ENCODE results near the gene NELFE. TPM values are rescaled to one million over a fixed set of nuclear protein-coding genes. Genes with fewer than 3 reads are reported as not detected.
A peak's percentile ranks its signal among the peaks of the same experiment; 100 is the strongest.

Gene NELFE
- total RNA-seq, 1 experiment from 2014 or later: 75.3 TPM

GRCh38 chr6:31947070-31947675 is 11.6 kb downstream of the NELFE start:
- no peaks in the 10 kb centered on the region for H3K9me3 ChIP-seq
- ChIA-PET CTCF (no interaction called here), POLR2A (no interaction called here)
- H3K4me1 ChIP-seq: peaks cover 32% of the 10 kb centered on the region
- Mint-ChIP-seq H3K27ac (ENCODE audit: unreplicated experiment) (peak overlapping the region; percentile 94), H3K9me3 (ENCODE audit: unreplicated experiment) (no peaks in the 10 kb centered on the region), H3K36me3 (ENCODE audit: insufficient read depth, unreplicated experiment) (peaks cover 27% of the 10 kb centered on the region), H3K4me3 (ENCODE audit: unreplicated experiment) (peak overlapping the region; percentile 58), H3K27me3 (ENCODE audit: insufficient read depth, unreplicated experiment) (no peaks in the 10 kb centered on the region), H3K4me1 (ENCODE audit: low read depth, unreplicated experiment) (peaks cover 40% of the 10 kb centered on the region)
- intact Hi-C loops (cut with micrococcal nuclease; ENCODE audit: unreplicated experiment): no loop called here
- no TSS peak for BruUV-seq (replicated peaks)
- H3K4me3 ChIP-seq (ENCODE audit: low read depth, low read length): no peak overlapping the region
- no peak for TF ChIP-seq CTCF (IDR thresholded peaks at IDR 0.05; ENCODE audit: insufficient read depth in 1 of 2, low read depth in 1 of 2, low read length in 1 of 2, severe bottlenecking in 1 of 2, unreplicated experiment in 1 of 2)
- no peaks in the 10 kb centered on the region for H3K27me3 ChIP-seq (replicated peaks; ENCODE audit: control insufficient read depth, insufficient read depth, low read length)
- DNase-seq: no peak
- H3K36me3 ChIP-seq (ENCODE audit: control insufficient read depth, insufficient read depth, low read length): peaks cover 4% of the 10 kb centered on the region

DNA sequence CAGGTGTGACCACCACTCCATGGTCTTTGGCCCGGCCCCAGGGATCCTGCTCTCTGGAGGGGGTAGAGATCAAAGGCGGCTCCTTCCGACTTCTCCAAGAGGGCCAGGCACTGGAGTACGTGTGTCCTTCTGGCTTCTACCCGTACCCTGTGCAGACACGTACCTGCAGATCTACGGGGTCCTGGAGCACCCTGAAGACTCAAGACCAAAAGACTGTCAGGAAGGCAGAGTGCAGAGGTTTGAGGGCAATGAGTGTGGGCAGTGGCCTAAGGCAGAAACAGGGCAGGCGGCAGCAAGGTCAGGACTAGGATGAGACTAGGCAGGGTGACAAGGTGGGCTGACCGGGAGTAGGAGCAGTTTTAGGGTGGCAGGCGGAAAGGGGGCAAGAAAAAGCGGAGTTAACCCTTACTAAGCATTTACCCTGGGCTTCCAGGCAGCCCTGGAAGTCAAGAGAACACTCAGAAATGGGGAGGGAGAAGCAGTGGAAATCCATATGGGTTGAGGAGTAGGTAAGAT is 12.3 kb downstream of the NELFE start:
- no peaks in the 10 kb centered on the region for H3K9me3 Mint-ChIP-seq (ENCODE audit: unreplicated experiment)
- H3K27me3 Mint-ChIP-seq (ENCODE audit: insufficient read depth, unreplicated experiment): no peaks in the 10 kb centered on the region
- ChIA-PET CTCF (interaction anchor here (0.9 to 1.2 kb wide), 3 partner anchors 11 to 63 kb away, joined by 3 to 5 read pairs (median 4); partner anchors contain the start of gene SKIC2), POLR2A (interaction anchor here (0.6 to 1.6 kb wide), 9 partner anchors 12 to 548 kb away, joined by 3 to 19 read pairs (median 5); partner anchors contain the start of genes DXO, EHMT2, GPANK1 and NELFE)
- intact Hi-C loops (cut with micrococcal nuclease; ENCODE audit: unreplicated experiment): no loop called here
- H3K36me3 Mint-ChIP-seq (ENCODE audit: insufficient read depth, unreplicated experiment): peaks cover 27% of the 10 kb centered on the region
- H3K27ac Mint-ChIP-seq (ENCODE audit: unreplicated experiment): peak overlapping the region; percentile 94
- peaks cover 43% of the 10 kb centered on the region for H3K4me1 Mint-ChIP-seq (ENCODE audit: low read depth, unreplicated experiment)
- TSS peak; percentile 65 for BruUV-seq (replicated peaks)
- Histone ChIP-seq H3K27me3 (replicated peaks; ENCODE audit: control insufficient read depth, insufficient read depth, low read length) (no peaks in the 10 kb centered on the region), H3K4me3 (ENCODE audit: low read depth, low read length) (peak overlapping the region; percentile 33), H3K36me3 (ENCODE audit: control insufficient read depth, insufficient read depth, low read length) (peaks cover under 1% of the 10 kb centered on the region; the same call in 1 of the 2 replicates), H3K9me3 (no peaks in the 10 kb centered on the region), H3K4me1 (peaks cover 34% of the 10 kb centered on the region)
- no peak for DNase-seq
- H3K4me3 Mint-ChIP-seq (ENCODE audit: unreplicated experiment): peak overlapping the region; percentile 58
- no peak for TF ChIP-seq CTCF (IDR thresholded peaks at IDR 0.05; ENCODE audit: insufficient read depth in 1 of 2, low read depth in 1 of 2, low read length in 1 of 2, severe bottlenecking in 1 of 2, unreplicated experiment in 1 of 2)

DNA sequence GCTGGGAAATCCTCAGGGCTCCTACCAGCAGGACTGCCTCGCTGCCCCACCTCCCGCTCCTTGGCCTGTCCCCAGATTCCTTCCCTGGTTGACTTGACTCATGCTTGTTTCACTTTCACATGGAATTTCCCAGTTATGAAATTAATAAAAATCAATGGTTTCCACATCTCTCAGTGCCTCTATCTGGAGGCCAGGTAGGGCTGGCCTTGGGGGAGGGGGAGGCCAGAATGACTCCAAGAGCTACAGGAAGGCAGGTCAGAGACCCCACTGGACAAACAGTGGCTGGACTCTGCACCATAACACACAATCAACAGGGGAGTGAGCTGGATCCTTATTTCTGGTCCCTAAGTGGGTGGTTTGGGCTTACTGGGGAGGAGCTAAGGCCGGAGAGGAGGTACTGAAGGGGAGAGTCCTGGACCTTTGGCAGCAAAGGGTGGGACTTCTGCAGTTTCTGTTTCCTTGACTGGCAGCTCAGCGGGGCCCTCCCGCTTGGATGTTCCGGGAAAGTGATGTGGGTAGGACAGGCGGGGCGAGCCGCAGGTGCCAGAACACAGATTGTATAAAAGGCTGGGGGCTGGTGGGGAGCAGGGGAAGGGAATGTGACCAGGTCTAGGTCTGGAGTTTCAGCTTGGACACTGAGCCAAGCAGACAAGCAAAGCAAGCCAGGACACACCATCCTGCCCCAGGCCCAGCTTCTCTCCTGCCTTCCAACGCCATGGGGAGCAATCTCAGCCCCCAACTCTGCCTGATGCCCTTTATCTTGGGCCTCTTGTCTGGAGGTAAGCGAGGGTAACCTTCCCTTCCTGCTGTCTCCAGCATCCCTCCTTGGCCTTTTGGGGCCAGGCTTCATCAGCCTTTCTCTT is 13.0 kb downstream of the NELFE start, which contains the start of gene CFB:
CFB (plus strand) TSS at position 589 of the 863 bp plus-strand sequence; CDS start at position 716, 127 bp downstream.
- no peaks in the 10 kb centered on the region for H3K27me3 ChIP-seq (replicated peaks; ENCODE audit: control insufficient read depth, insufficient read depth, low read length)
- H3K9me3 ChIP-seq: no peaks in the 10 kb centered on the region
- peaks cover 23% of the 10 kb centered on the region for H3K36me3 Mint-ChIP-seq (ENCODE audit: insufficient read depth, unreplicated experiment)
- no peak for TF ChIP-seq CTCF (IDR thresholded peaks at IDR 0.05; ENCODE audit: insufficient read depth in 1 of 2, low read depth in 1 of 2, low read length in 1 of 2, severe bottlenecking in 1 of 2, unreplicated experiment in 1 of 2)
- H3K27ac Mint-ChIP-seq (ENCODE audit: unreplicated experiment): peak within 1 kb of the TSS; percentile 94
- CTCF ChIA-PET: interaction anchor here (0.6 to 1.2 kb wide), 7 partner anchors 12 to 1019 kb away, joined by 3 to 5 read pairs (median 3); partner anchors contain the start of genes FKBPL and SKIC2
- DNase-seq: peak; percentile 88 to 93
- H3K4me1 ChIP-seq: peaks cover 41% of the 10 kb centered on the region
- no peaks in the 10 kb centered on the region for H3K27me3 Mint-ChIP-seq (ENCODE audit: insufficient read depth, unreplicated experiment)
- H3K4me1 Mint-ChIP-seq (ENCODE audit: low read depth, unreplicated experiment): peaks cover 49% of the 10 kb centered on the region
- BruUV-seq (replicated peaks): no TSS peak
- peak within 1 kb of the TSS; percentile 33 for H3K4me3 ChIP-seq (ENCODE audit: low read depth, low read length)
- intact Hi-C loops (cut with micrococcal nuclease; ENCODE audit: unreplicated experiment): loop anchor here (1.0 kb wide), 1 partner anchor 14 kb away; the partner anchor contains the start of gene SKIC2
- H3K9me3 Mint-ChIP-seq (ENCODE audit: unreplicated experiment): no peaks in the 10 kb centered on the region
- no peaks in the 10 kb centered on the region for H3K36me3 ChIP-seq (ENCODE audit: control insufficient read depth, insufficient read depth, low read length)
- POLR2A ChIA-PET: interaction anchor here (0.6 to 1.6 kb wide), 14 partner anchors 13 to 1305 kb away, joined by 3 to 19 read pairs (median 4); partner anchors contain the start of genes DXO, EHMT2, GPANK1 and HSPA1A
- H3K4me3 Mint-ChIP-seq (ENCODE audit: unreplicated experiment): peak within 1 kb of the TSS; percentile 58

All from Caco-2 (cell line).